Hematopoietic multipotent progenitor cell treated with erythropoietin and hydrocortisone succinate and interleukin-3 and kit ligand, for 6 days (in vitro differentiated cells): ENCODE data around the gene DCLRE1C.
"Not testable (repeated sequence)": the region's sequence is repeated elsewhere in the genome, so short reads cannot be mapped to it uniquely, and the experiment has no call there.

Experiments used
- DNase-seq: peaks from one replicate; pipeline ENCODE4 v3.0.0-alpha.2; 2015

Gene DCLRE1C

GRCh38 chr10:14942950-14943338 lies 11.0 kb downstream of the DCLRE1C start:
- not testable (repeated sequence) for DNase-seq

- DNase-seq: not testable (repeated sequence)
Measured at GRCh38 chr10:14942147-14942949, 11.5 kb downstream of the DCLRE1C start.

- not testable (repeated sequence) for DNase-seq
Measured at GRCh38 chr10:14938971-14939370, 14.9 kb downstream of the DCLRE1C start.

GRCh38 chr10:14936584-14936983 lies 17.3 kb downstream of the DCLRE1C start:
- DNase-seq: no peak

- DNase-seq: no peak
Measured at GRCh38 chr10:14930610-14931009, 23.3 kb downstream of the DCLRE1C start.

- DNase-seq: no peak
Measured at GRCh38 chr10:14926722-14927416, 27.0 kb downstream of the DCLRE1C start.

GRCh38 chr10:14926061-14926470 lies 27.8 kb downstream of the DCLRE1C start:
- DNase-seq: no peak

GRCh38 chr10:14925268-14925667 lies 28.6 kb downstream of the DCLRE1C start:
- no peak for DNase-seq

GRCh38 chr10:14924013-14924412 lies 29.9 kb downstream of the DCLRE1C start:
- no peak for DNase-seq

- no peak for DNase-seq
Measured at GRCh38 chr10:14918964-14919363, 34.9 kb downstream of the DCLRE1C start.

- DNase-seq: no peak
Measured at GRCh38 chr10:14917827-14918226, 36.1 kb downstream of the DCLRE1C start.

- no peak for DNase-seq
Measured at GRCh38 chr10:14916600-14916999, 37.3 kb downstream of the DCLRE1C start.

- no peak for DNase-seq
Measured at GRCh38 chr10:14911801-14912200, 42.1 kb downstream of the DCLRE1C start.

- no peak for DNase-seq
Measured at GRCh38 chr10:14910953-14911352, 42.9 kb downstream of the DCLRE1C start.

- no peak for DNase-seq
Measured at GRCh38 chr10:14909101-14909500, 44.8 kb downstream of the DCLRE1C start.

GRCh38 chr10:14907591-14907990 lies 46.3 kb downstream of the DCLRE1C start:
- DNase-seq: not testable (repeated sequence)

- no peak for DNase-seq
Measured at GRCh38 chr10:14906765-14907164, 47.1 kb downstream of the DCLRE1C start.

- no peak for DNase-seq
Measured at GRCh38 chr10:14905890-14906289, 48.0 kb downstream of the DCLRE1C start.

GRCh38 chr10:14904864-14905263 lies 49.0 kb downstream of the DCLRE1C start:
- no peak for DNase-seq

GRCh38 chr10:14904316-14904732 lies 49.6 kb downstream of the DCLRE1C start:
- DNase-seq: peak; percentile 77

GRCh38 chr10:14891151-14891550 lies 62.7 kb downstream of the DCLRE1C start:
- DNase-seq: no peak

- peak; percentile 88 for DNase-seq
Measured at GRCh38 chr10:14889318-14889717, 64.6 kb downstream of the DCLRE1C start.

GRCh38 chr10:14884082-14884481 lies 69.8 kb downstream of the DCLRE1C start:
- peak; percentile 31 for DNase-seq

GRCh38 chr10:14880229-14880628 lies 73.7 kb downstream of the DCLRE1C start:
- DNase-seq: peak; percentile 39

- peak; percentile 34 for DNase-seq
Measured at GRCh38 chr10:14879928-14880193, 74.0 kb downstream of the DCLRE1C start.
